ENCODE data around the gene VAMP5. TPM values are rescaled to one million over a fixed set of nuclear protein-coding genes. Genes with fewer than 3 reads are reported as not detected.

The VAMP5 gene
- total and polyA plus RNA-seq, 2 experiments from 2014 or later: 0.87 to 7.8 TPM

- TF ChIP-seq, protein P1, sequence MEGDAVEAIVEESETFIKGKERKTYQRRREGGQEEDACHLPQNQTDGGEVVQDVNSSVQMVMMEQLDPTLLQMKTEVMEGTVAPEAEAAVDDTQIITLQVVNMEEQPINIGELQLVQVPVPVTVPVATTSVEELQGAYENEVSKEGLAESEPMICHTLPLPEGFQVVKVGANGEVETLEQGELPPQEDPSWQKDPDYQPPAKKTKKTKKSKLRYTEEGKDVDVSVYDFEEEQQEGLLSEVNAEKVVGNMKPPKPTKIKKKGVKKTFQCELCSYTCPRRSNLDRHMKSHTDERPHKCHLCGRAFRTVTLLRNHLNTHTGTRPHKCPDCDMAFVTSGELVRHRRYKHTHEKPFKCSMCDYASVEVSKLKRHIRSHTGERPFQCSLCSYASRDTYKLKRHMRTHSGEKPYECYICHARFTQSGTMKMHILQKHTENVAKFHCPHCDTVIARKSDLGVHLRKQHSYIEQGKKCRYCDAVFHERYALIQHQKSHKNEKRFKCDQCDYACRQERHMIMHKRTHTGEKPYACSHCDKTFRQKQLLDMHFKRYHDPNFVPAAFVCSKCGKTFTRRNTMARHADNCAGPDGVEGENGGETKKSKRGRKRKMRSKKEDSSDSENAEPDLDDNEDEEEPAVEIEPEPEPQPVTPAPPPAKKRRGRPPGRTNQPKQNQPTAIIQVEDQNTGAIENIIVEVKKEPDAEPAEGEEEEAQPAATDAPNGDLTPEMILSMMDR (conservative IDR thresholded peaks at IDR 0.05; ENCODE audit: low read depth in 2 of 2): no peak
- TF ChIP-seq NANOG (IDR thresholded peaks at IDR 0.05; ENCODE audit: borderline replicate concordance): no peak
- TF ChIP-seq JUNB (IDR thresholded peaks at IDR 0.05; ENCODE audit: unreplicated experiment): no peak
- TF ChIP-seq POLR2AphosphoS5 (IDR thresholded peaks at IDR 0.05; ENCODE audit: low read depth): no peak
- no peak for TF ChIP-seq CREB1 (CRISPR knock-in tag; IDR thresholded peaks at IDR 0.05; ENCODE audit: low read depth)
- no peak for TF ChIP-seq EZH2phosphoT487 (IDR thresholded peaks at IDR 0.05; ENCODE audit: unreplicated experiment)
- no peak for TF ChIP-seq ZNF114 (CRISPR knock-in tag; IDR thresholded peaks at IDR 0.05)
Observed at GRCh38 chr2:85550486-85550885, 33.7 kb upstream of the VAMP5 start (continued).

- H3K36me3 Mint-ChIP-seq (ENCODE audit: low read depth): peaks cover 60% of the 10 kb centered on the region
- H3K27ac Mint-ChIP-seq: no peak overlapping the region
- H3K4me1 Mint-ChIP-seq: peaks cover 7% of the 10 kb centered on the region; the same call in 2 of the 3 replicates
- no peak overlapping the region for H2AFZ ChIP-seq
- H3K27me3 Mint-ChIP-seq (ENCODE audit: insufficient read depth, low read depth, poor library complexity): peaks cover 11% of the 10 kb centered on the region
- no peaks in the 10 kb centered on the region for H3K79me2 ChIP-seq (replicated peaks; ENCODE audit: insufficient read depth)
- H3K4me2 ChIP-seq: no peak overlapping the region
- no peaks in the 10 kb centered on the region for H3K27me3 ChIP-seq (ENCODE audit: insufficient read depth)
- H4K20me1 ChIP-seq (replicated peaks; ENCODE audit: insufficient read depth): 0 out of 2 replicates have a peak, but pooled peaks cover 4% of the 10 kb centered on the region
- TF ChIP-seq ZNF331 (CRISPR knock-in tag; IDR thresholded peaks at IDR 0.05; ENCODE audit: low read depth) (no peak), POLR2AphosphoS5 (IDR thresholded peaks at IDR 0.05; ENCODE audit: low read depth) (0 out of 2 replicates have a peak, but pooled peaks have one; percentile 21)
- TF ChIP-seq, protein P1 (conservative IDR thresholded peaks at IDR 0.05; ENCODE audit: low read depth in 2 of 2): peak; percentile 94 to 95
- DNase-seq (ENCODE audit: low spot score) (peak; percentile 92), ATAC-seq (peak; percentile 73)
- H3K36me3 ChIP-seq (ENCODE audit: insufficient read depth): peaks cover 34% of the 10 kb centered on the region
- H3K27ac ChIP-seq (ENCODE audit: low read depth): no peak overlapping the region
- H3K4me3 ChIP-seq: no peak overlapping the region
- H3K9me2 ChIP-seq (ENCODE audit: insufficient read depth): no peaks in the 10 kb centered on the region
- no peak overlapping the region; the same call in 2 of the 3 replicates for H3K4me3 Mint-ChIP-seq
- H3F3A ChIP-seq (replicated peaks; ENCODE audit: low read depth): peaks cover 7% of the 10 kb centered on the region
- H3K4me1 ChIP-seq (ENCODE audit: insufficient read depth): no peaks in the 10 kb centered on the region
- no peaks in the 10 kb centered on the region; the same call in 2 of the 3 replicates for H3K9me3 Mint-ChIP-seq
Observed at GRCh38 chr2:85551698-85552678, 32.2 kb upstream of the VAMP5 start.

All from GM23338 (cell line).